HG03097 (cell line): ENCODE results near the gene CALB2.
"Not testable (repeated sequence)": the region's sequence is repeated elsewhere in the genome, so short reads cannot be mapped to it uniquely, and the experiment has no call there.

Source experiments
- ATAC-seq: cut with Tn5 transposase; IDR thresholded peaks from one replicate; pipeline ENCODE4 v1.9.1; 2021; ENCODE audit not compliant: unreplicated experiment, low FRiP score

CALB2 gene

GRCh38 chr16:71358464-71358998, at the start of gene CALB2:
Gene CALB2, plus strand, starts transcription at chr16:71358723. Its CDS starts 70 bp downstream, at chr16:71358793.
- no peak for ATAC-seq

- no peak for ATAC-seq
These were observed 46.9 kb upstream of the CALB2 start for GRCh38 chr16:71311553-71312158.

- ATAC-seq, result not testable (repeated sequence)
These were observed 44.9 kb upstream of the CALB2 start for GRCh38 chr16:71313591-71313990.

GRCh38 chr16:71315269-71315668, 43.3 kb upstream of the CALB2 start:
- no peak for ATAC-seq

- ATAC-seq, result no peak
These were observed 38.5 kb upstream of the CALB2 start for GRCh38 chr16:71319999-71320398.

- ATAC-seq, result no peak
These were observed 30.8 kb upstream of the CALB2 start for GRCh38 chr16:71327720-71328119.

- no peak for ATAC-seq
These were observed 30.4 kb upstream of the CALB2 start for GRCh38 chr16:71328151-71328550.

- no peak for ATAC-seq
These were observed 20.9 kb upstream of the CALB2 start for GRCh38 chr16:71337631-71338030.

- ATAC-seq, result no peak
These were observed 20.3 kb upstream of the CALB2 start for GRCh38 chr16:71338193-71338592.

GRCh38 chr16:71338632-71339031, 19.9 kb upstream of the CALB2 start:
- no peak for ATAC-seq

GRCh38 chr16:71339236-71340171, 19.0 kb upstream of the CALB2 start:
- ATAC-seq, result no peak

GRCh38 chr16:71340406-71340805, 18.1 kb upstream of the CALB2 start:
- ATAC-seq, result no peak

- no peak for ATAC-seq
These were observed 16.6 kb upstream of the CALB2 start for GRCh38 chr16:71341881-71342280.

GRCh38 chr16:71343078-71343477, 15.4 kb upstream of the CALB2 start:
- no peak for ATAC-seq

GRCh38 chr16:71344315-71344905, 14.1 kb upstream of the CALB2 start:
- no peak for ATAC-seq

- no peak for ATAC-seq
These were observed 13.5 kb upstream of the CALB2 start for GRCh38 chr16:71345031-71345430.

GRCh38 chr16:71347146-71347545, 11.4 kb upstream of the CALB2 start:
- ATAC-seq, result no peak

GRCh38 chr16:71348262-71349085, 10.0 kb upstream of the CALB2 start:
- ATAC-seq, result no peak

GRCh38 chr16:71350821-71351557, 7.5 kb upstream of the CALB2 start:
- no peak for ATAC-seq

- ATAC-seq, result no peak
These were observed 7.0 kb upstream of the CALB2 start for GRCh38 chr16:71351558-71351901.
